Heart right ventricle (tissue), 16 donors: ENCODE data around the gene SNRNP27. TPM values are rescaled to one million over a fixed set of nuclear protein-coding genes. Genes with fewer than 3 reads are reported as not detected.
A peak's percentile ranks its signal among the peaks of the same experiment; 100 is the strongest.
"Not testable (repeated sequence)": the region's sequence is repeated elsewhere in the genome, so short reads cannot be mapped to it uniquely, and the experiment has no call there.

Experiments used
- ATAC-seq, 8 donors: fragments of 200-7000 bp; cut with Tn5 transposase; one replicate each; pipeline ENCODE4 v1.9.1; 2020; ENCODE audit warnings: mild to moderate bottlenecking in 8 of 8, moderate library complexity in 8 of 8, moderate number of reproducible peaks in 1 of 8
- DNase-seq, 2 donors: peaks; one replicate each; pipeline ENCODE4 v3.0.0-alpha.2; 2020
- H3K27ac ChIP-seq, 10 donors: fragments of 200-600 bp; sonication (generic) in 2 of 10; one replicate each; pipeline versions ENCODE4 v1.5.0 to v1.8.0; 2020 to 2022; ENCODE audit warnings: mild to moderate bottlenecking in 3 of 10
- H3K27me3 ChIP-seq, 7 donors: fragments of 200-600 bp; one replicate each; pipeline ENCODE4 v1.8.0; 2021 to 2022; ENCODE audit warnings: mild to moderate bottlenecking in 2 of 7
- H3K36me3 ChIP-seq, 9 donors: fragments of 200-600 bp; sonication (generic) in 1 of 9; one replicate each; pipeline versions ENCODE4 v1.5.0 to v1.8.0; 2020 to 2022; ENCODE audit warnings: mild to moderate bottlenecking in 2 of 9
- H3K4me1 ChIP-seq, 9 donors: fragments of 200-600 bp; sonication (generic) in 1 of 9; one replicate each; pipeline versions ENCODE4 v1.5.0 to v1.8.0; 2020 to 2022; ENCODE audit warnings: mild to moderate bottlenecking in 4 of 9
- H3K4me3 ChIP-seq, 10 donors: fragments of 200-600 bp; sonication (generic) in 2 of 10; one replicate each; pipeline versions ENCODE4 v1.5.0 to v1.8.0; 2020 to 2022; ENCODE audit warnings: mild to moderate bottlenecking in 7 of 10, moderate library complexity in 2 of 10
- H3K9me3 ChIP-seq, 11 donors: fragments of 200-600 bp in 10 of 11; sonication (generic) in 2 of 11; one replicate each; pipeline versions ENCODE4 v1.5.0 to v1.8.0; 2013 to 2022; ENCODE audit warnings: mild to moderate bottlenecking in 2 of 11, control low read depth in 1 of 11, moderate library complexity in 1 of 11
- WGBS, 2 donors: extraction: QIAGEN DNeasy Blood & Tissue Kit; methylation state at CpG; one replicate each; pipeline ENCODE4 v1.1.7; 2013; ENCODE audit warnings: inconsistent platforms in 1 of 2; 5-methylcytosine and 5-hydroxymethylcytosine counted together
- intact Hi-C, 10 donors: fragments of 100-400 bp; cut with DNase I; formaldehyde crosslinking; loops; one replicate each; pipeline versions ENCODE4 v1.11.1 to v1.14.2; 2022
- polyA plus RNA-seq, 2 donors: library from polyadenylated mRNA; stranded (reverse); fragments of 200-250 nt; gene quantifications; one replicate each; pipeline ENCODE4 v1.2.3, GENCODE V29; 2013
- total RNA-seq, 10 donors: library from RNA; stranded (reverse); fragmentation: NEBNext Ultra II Directional in 3 of 10; extraction: Animal tissue kit (Norgen Biotek cat#: 25700) in 3 of 10; gene quantifications; one replicate each; pipeline versions ENCODE4 v1.2.1 to v1.2.4, GENCODE V29; 2021 to 2023
- TF ChIP-seq, protein P1 (sequence below), 9 donors: fragments of 200-600 bp; sonication (generic) in 2 of 9; IDR thresholded peaks; one replicate each; pipeline versions ENCODE4 v1.5.0 to v1.8.0; 2021 to 2022; ENCODE audit warnings: antibody characterized with exemption in 9 of 9, mild to moderate bottlenecking in 5 of 9, moderate library complexity in 1 of 9
- donor health status: Arrhythmogenic right ventricular cardiomyopathy.
- donor health status: ischemic (EF 13 %, LVEDD 7.1; RV severe dilation, severe dysfunction).
- donor health status: healthy with polysubstance abuse.
- donor health status: DM: no; HTN: yes; CAD: no.
- donor health status: DM: no; HTN: no; CAD: no.
- donor health status: ischemic (EF 25% LVEDD 6.9; RV normal size, moderate dysfunction).
- donor health status: ischemic (EF 25% LVEDD 5.7; RV mildly dilated, moderate dysfunction).
- donor health status: healthy.
- donor health status: DM: yes; HTN: yes; CAD: no.
- donor health status: Ischemic cardiomyopathy.
- donor health status: ischemic (EF 35%, LVEDD 5.7; RV mildly dilated, moderate dysfunction).
- donor health status: nonischemic (EF 11% LVEDD 7.7; RV severe dilation, severe dysfunction).
- donor health status: DM: yes; HTN: yes; CAD: no.
- donor health status: PGD.
- donor health status: ischemic (EF 29% LVEDD 5.4; RV normal size, mild dysfunction).
- donor health status: nonischemic (EF 23%, LVEDD 6.1; RV moderate dilation, normal function).

Gene SNRNP27
- total and polyA plus RNA-seq, 12 donors, result 34.5 to 68.4 (median 53.7) TPM

DNA sequence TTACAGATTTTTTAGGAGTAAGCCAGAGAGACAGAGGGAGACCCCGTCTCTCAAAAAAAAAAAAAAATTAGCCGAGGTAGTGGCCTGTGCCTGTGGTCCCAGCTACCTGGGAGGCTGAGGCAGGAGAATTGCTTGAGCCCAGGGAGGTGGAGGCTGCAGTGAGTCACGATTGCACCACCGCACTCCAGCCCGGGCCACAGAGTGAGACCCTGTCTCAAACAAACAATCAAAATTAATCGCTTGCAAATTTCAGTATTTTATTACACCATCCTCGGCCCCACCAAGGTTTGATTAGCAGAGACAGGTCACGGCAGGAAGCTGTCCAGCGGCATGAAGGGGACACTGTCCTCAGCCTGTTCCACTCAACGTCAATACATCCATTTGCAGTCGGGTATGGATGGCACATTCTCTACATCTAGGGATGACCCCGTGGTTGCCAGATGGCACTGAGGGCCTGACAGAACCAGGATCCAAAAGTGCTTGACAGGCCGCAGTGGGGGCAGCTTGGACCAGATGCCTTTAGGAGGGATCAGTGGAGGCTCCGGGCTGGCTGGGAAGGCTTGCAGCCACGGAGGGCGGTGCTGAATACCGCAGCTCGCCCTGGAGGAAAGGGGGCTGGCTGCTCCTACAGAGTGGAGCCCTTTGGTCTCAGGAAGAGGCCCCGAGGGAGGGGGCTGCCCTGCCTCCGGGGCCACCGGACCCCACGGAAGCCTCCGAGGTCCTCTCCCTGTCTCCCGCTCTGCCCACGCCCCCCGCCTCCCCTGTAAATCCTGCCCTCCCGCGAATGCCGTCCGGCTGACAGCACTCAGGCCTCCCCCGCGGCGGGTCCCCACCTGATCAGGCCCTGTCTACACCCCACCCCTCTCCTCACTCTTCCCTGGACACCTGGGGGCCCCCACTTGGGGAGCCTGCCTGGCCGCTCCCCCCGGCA, 54.5 kb downstream of the SNRNP27 start:
- Histone ChIP-seq H3K27me3 (peaks cover 0 to 12% (median 0%) of the 10 kb centered on the region in 7 donors), H3K4me3 (peak overlapping the region in 2 of 10 donors; percentile 12 to 14), H3K36me3 (peaks cover 0 to 6% (median 0%) of the 10 kb centered on the region in 9 donors), H3K27ac (peak overlapping the region in 2 of 10 donors; percentile 52 to 86), H3K9me3 (no peaks in the 10 kb centered on the region), H3K4me1 (peaks cover 0 to 69% (median 0%) of the 10 kb centered on the region in 9 donors)
- intact Hi-C loops, result loop anchor here in 1 of 10 donors (10.0 kb wide), 1 partner anchor 77 kb away; no protein-coding TSS in a partner anchor
- 52 to 56% methylated on average over 34 to 35 of the region's 35 CpGs for WGBS, 2 donors
- no peak for DNase-seq
- ATAC-seq, result peak in 2 of 8 donors; percentile 29 to 31
- TF ChIP-seq, protein P1, sequence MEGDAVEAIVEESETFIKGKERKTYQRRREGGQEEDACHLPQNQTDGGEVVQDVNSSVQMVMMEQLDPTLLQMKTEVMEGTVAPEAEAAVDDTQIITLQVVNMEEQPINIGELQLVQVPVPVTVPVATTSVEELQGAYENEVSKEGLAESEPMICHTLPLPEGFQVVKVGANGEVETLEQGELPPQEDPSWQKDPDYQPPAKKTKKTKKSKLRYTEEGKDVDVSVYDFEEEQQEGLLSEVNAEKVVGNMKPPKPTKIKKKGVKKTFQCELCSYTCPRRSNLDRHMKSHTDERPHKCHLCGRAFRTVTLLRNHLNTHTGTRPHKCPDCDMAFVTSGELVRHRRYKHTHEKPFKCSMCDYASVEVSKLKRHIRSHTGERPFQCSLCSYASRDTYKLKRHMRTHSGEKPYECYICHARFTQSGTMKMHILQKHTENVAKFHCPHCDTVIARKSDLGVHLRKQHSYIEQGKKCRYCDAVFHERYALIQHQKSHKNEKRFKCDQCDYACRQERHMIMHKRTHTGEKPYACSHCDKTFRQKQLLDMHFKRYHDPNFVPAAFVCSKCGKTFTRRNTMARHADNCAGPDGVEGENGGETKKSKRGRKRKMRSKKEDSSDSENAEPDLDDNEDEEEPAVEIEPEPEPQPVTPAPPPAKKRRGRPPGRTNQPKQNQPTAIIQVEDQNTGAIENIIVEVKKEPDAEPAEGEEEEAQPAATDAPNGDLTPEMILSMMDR (IDR thresholded peaks at IDR 0.05), result no peak

DNA sequence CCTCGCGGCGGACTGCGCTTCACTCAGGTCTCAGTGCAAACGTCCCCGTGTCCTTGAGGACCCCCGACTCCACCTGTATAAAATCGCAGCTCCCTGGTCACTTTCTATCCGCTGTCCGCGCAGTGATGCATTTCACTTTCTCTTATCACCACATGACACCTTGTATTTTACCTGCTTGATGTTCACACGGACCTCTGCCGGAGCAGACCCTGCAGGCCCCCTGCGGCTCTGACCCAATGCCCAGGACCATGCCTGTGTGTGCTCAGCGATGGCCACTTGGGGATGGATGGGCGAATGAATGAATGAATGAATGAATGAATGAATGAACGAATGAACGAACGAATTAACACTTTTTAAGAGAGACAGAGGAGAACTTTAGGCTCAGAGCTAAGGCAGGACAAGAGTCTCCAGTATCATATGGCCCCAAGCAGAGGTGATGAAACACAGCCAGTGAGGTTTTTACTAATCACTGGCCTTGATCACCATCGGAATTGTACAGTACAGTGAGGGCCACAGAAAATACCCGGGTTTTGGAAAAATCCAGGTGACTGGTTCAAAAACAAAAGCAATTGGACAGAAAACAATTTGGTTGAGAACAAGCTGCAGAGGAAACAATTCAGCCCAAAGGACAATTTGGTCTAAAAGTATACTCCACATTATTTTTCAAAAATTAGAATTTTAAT, 55.3 kb downstream of the SNRNP27 start:
- H3K27me3 ChIP-seq, result peaks cover 0 to 12% (median 0%) of the 10 kb centered on the region in 7 donors
- no peak for DNase-seq
- H3K27ac ChIP-seq, result peak overlapping the region in 2 of 10 donors; percentile 52 to 86
- ATAC-seq, result no peak
- H3K4me1 ChIP-seq, result peaks cover 0 to 62% (median 0%) of the 10 kb centered on the region in 9 donors
- no peaks in the 10 kb centered on the region for H3K36me3 ChIP-seq
- 73 to 75% methylated on average over 21 of the region's 21 CpGs for WGBS, 2 donors
- peak overlapping the region in 1 of 10 donors; percentile 14 for H3K4me3 ChIP-seq
- intact Hi-C loops, result loop anchor here in 1 of 10 donors (10.0 kb wide), 1 partner anchor 76 kb away; no protein-coding TSS in a partner anchor
- H3K9me3 ChIP-seq, result no peaks in the 10 kb centered on the region
- TF ChIP-seq, protein P1 (IDR thresholded peaks at IDR 0.05), result no peak

DNA sequence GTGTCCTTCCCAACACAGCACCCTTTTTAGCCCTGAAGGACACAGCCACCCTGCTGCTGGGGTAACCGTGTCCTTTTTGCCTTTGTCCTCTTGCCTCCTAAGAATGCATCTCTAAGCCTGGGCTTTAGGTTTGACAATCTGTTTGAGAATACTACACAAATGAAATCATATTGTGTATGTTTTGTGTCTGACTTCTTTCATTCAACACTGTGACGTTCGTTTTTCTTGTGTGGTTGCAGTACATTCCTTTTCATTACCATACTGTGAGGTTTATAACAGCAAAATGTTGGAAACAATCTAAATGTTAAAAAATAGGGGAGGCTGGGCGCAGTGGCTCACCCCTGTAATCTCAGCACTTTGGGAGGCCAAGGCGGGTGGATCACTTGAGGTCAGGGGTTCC, 56.5 kb downstream of the SNRNP27 start:
- Histone ChIP-seq H3K27ac (no peak overlapping the region), H3K4me3 (no peak overlapping the region), H3K36me3 (no peaks in the 10 kb centered on the region), H3K9me3 (no peaks in the 10 kb centered on the region), H3K27me3 (peaks cover 0 to 12% (median 0%) of the 10 kb centered on the region in 7 donors), H3K4me1 (peaks cover 0 to 53% (median 0%) of the 10 kb centered on the region in 9 donors)
- TF ChIP-seq, protein P1 (IDR thresholded peaks at IDR 0.05), result no peak
- no peak for DNase-seq
- intact Hi-C loops, result no loop called here
- no peak for ATAC-seq
- 83 to 89% methylated on average over 5 of the region's 5 CpGs for WGBS, 2 donors

DNA sequence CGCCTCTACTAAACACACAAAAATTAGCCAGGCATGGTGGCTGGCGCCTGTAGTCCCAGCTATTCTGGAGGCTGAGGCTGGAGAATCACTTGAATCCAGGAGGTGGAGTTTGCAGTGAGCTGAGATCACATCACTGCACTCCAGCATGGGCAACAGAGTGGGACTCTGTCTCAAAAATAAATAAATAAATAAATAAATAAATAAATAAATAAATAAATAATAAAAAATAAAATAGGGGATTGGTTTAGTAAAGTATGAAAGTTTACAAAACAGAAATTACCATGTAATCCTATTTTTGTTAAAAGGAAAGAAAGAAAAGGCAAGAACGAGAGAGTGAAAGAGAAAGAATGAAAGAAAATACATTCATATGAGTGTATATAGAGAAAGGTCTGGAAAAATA, 56.9 kb downstream of the SNRNP27 start:
- peaks cover 0 to 49% (median 0%) of the 10 kb centered on the region in 9 donors for H3K4me1 ChIP-seq
- H3K36me3 ChIP-seq, H3K9me3 ChIP-seq, H3K4me3 ChIP-seq, H3K27ac ChIP-seq, ATAC-seq, DNase-seq, intact Hi-C loops: not testable (repeated sequence)
- 97 to 100% methylated on average over 3 of the region's 3 CpGs for WGBS, 2 donors
- H3K27me3 ChIP-seq, result peaks cover 0 to 12% (median 0%) of the 10 kb centered on the region in 7 donors
